Activated CD8-positive, alpha-beta T cell treated with anti-CD3 and anti-CD28 coated beads, Interleukin-2, amount 10 ng/mL, durations not matched to agents 7 days and 5 days (primary cell): ENCODE measurements around the gene UTRN. TPM values are rescaled to one million over a fixed set of nuclear protein-coding genes. Genes with fewer than 3 reads are reported as not detected.

Source experiments
- ATAC-seq: fragments of 150-1000 bp; cut with Tn5 transposase; one replicate; pipeline ENCODE4 v1.10.0; 2021; ENCODE audit warnings: moderate library complexity
- CTCF ChIA-PET: fragments of 350-600 bp; sonication (Branson Sonifier 250); formaldehyde crosslinking; loops from one replicate; lab custom pipeline; 2021; ENCODE audit warnings: antibody characterized with exemption; lab: Charles Lee
- POLR2A ChIA-PET: fragments of 350-600 bp; sonication (Branson Sonifier 250); formaldehyde crosslinking; loops from one replicate; lab custom pipeline; 2021; ENCODE audit warnings: antibody characterized with exemption; lab: Charles Lee
- DNase-seq: peaks from one replicate; pipeline ENCODE4 v3.0.0-alpha.2; 2020
- H3K27ac Mint-ChIP-seq: one replicate; pipeline ENCODE4 v1.8.0; 2021; ENCODE audit warnings: mild to moderate bottlenecking, mixed read lengths
- H3K27me3 Mint-ChIP-seq: one replicate; pipeline ENCODE4 v1.8.0; 2021; ENCODE audit warnings: low read depth, mixed read lengths
- H3K36me3 Mint-ChIP-seq: one replicate; pipeline ENCODE4 v1.8.0; 2021; ENCODE audit warnings: low read depth, mixed read lengths
- H3K4me1 Mint-ChIP-seq: one replicate; pipeline ENCODE4 v1.8.0; 2021; ENCODE audit warnings: low read depth, mixed read lengths
- H3K4me3 Mint-ChIP-seq: one replicate; pipeline ENCODE4 v1.8.0; 2021; ENCODE audit warnings: mild to moderate bottlenecking, mixed read lengths
- H3K9me3 Mint-ChIP-seq: one replicate; pipeline ENCODE4 v1.8.0; 2022; ENCODE audit warnings: mixed read lengths; ENCODE audit not compliant: insufficient read depth
- total RNA-seq, 2 experiments: library from RNA; stranded (reverse); gene quantifications; one replicate each; pipeline ENCODE4 v1.2.3, GENCODE V29; 2021

UTRN gene
- total RNA-seq, 2 experiments from 2014 or later, result 136 to 141 TPM

- no peak overlapping the region for H3K27ac Mint-ChIP-seq
Measured at GRCh38 chr6:144264270-144265060, 20.7 kb upstream of the UTRN start.

DNA sequence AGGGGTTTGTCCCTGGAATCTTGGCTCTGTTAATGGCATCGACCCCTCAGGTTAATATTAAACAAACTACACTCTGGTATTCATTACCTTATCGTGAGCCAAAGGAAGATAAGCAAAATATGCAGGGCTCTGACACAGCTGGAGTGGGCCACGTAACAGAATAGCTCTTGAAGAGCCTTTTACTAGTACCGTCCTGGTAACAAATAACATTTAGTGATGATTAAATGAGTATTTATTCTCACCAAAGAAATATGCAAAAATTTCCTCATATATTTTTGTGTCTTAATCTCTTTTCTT lies 20.1 kb upstream of the UTRN start:
- no peak for DNase-seq
- Mint-ChIP-seq H3K9me3 (no peaks in the 10 kb centered on the region), H3K36me3 (no peaks in the 10 kb centered on the region), H3K4me3 (no peak overlapping the region), H3K27me3 (no peaks in the 10 kb centered on the region), H3K4me1 (no peaks in the 10 kb centered on the region), H3K27ac (no peak overlapping the region)
- no peak for ATAC-seq
- CTCF ChIA-PET, result no interaction called here
- POLR2A ChIA-PET, result no interaction called here

More at GRCh38 chr6:144264270-144265060, 20.7 kb upstream of the UTRN start:
- POLR2A ChIA-PET, result no interaction called here
- CTCF ChIA-PET, result no interaction called here
- Mint-ChIP-seq H3K4me1 (no peaks in the 10 kb centered on the region), H3K9me3 (no peaks in the 10 kb centered on the region), H3K27me3 (no peaks in the 10 kb centered on the region), H3K4me3 (no peak overlapping the region), H3K36me3 (no peaks in the 10 kb centered on the region)
- no peak for ATAC-seq
- DNase-seq, result no peak

GRCh38 chr6:144265390-144265789 lies 19.7 kb upstream of the UTRN start:
- ATAC-seq, result no peak
- Mint-ChIP-seq H3K4me1 (no peaks in the 10 kb centered on the region), H3K9me3 (no peaks in the 10 kb centered on the region), H3K27me3 (no peaks in the 10 kb centered on the region), H3K4me3 (no peak overlapping the region), H3K36me3 (no peaks in the 10 kb centered on the region), H3K27ac (no peak overlapping the region)
- ChIA-PET CTCF (interaction anchor here (0.6 to 1.3 kb wide), 3 partner anchors 8 to 69 kb away, joined by 3 read pairs; no protein-coding TSS in a partner anchor), POLR2A (no interaction called here)
- DNase-seq, result no peak

GRCh38 chr6:144266091-144266649 lies 19.0 kb upstream of the UTRN start:
- ATAC-seq (no peak), DNase-seq (no peak)
- Mint-ChIP-seq H3K36me3 (no peaks in the 10 kb centered on the region), H3K27me3 (no peaks in the 10 kb centered on the region), H3K4me1 (no peaks in the 10 kb centered on the region), H3K9me3 (no peaks in the 10 kb centered on the region), H3K4me3 (no peak overlapping the region), H3K27ac (no peak overlapping the region)
- POLR2A ChIA-PET, result no interaction called here
- CTCF ChIA-PET, result interaction anchor here (0.6 to 1.3 kb wide), 3 partner anchors 9 to 69 kb away, joined by 3 read pairs; no protein-coding TSS in a partner anchor

- Mint-ChIP-seq H3K4me3 (no peak overlapping the region), H3K36me3 (no peaks in the 10 kb centered on the region), H3K27ac (no peak overlapping the region), H3K9me3 (no peaks in the 10 kb centered on the region), H3K4me1 (no peaks in the 10 kb centered on the region), H3K27me3 (no peaks in the 10 kb centered on the region)
- no peak for ATAC-seq
- DNase-seq, result no peak
- POLR2A ChIA-PET, result interaction anchor here (0.6 kb wide), 1 partner anchor 21 kb away, joined by 4 read pairs; no protein-coding TSS in a partner anchor
- CTCF ChIA-PET, result interaction anchor here (0.9 to 1.3 kb wide), 3 partner anchors 16 to 139 kb away, joined by 3 to 6 read pairs (median 3); no protein-coding TSS in a partner anchor
Measured at GRCh38 chr6:144268794-144269349, 16.3 kb upstream of the UTRN start.

GRCh38 chr6:144277174-144277573 lies 8.0 kb upstream of the UTRN start:
- H3K9me3 Mint-ChIP-seq, result no peaks in the 10 kb centered on the region
- no peak overlapping the region for H3K4me3 Mint-ChIP-seq
- DNase-seq, result no peak
- H3K36me3 Mint-ChIP-seq, result no peaks in the 10 kb centered on the region
- ChIA-PET POLR2A (no interaction called here), CTCF (interaction anchor here (1.3 kb wide), 1 partner anchor 14 kb away, joined by 3 read pairs; no protein-coding TSS in a partner anchor)
- H3K4me1 Mint-ChIP-seq, result peaks cover 4% of the 10 kb centered on the region
- ATAC-seq, result no peak
- peaks cover 5% of the 10 kb centered on the region for H3K27me3 Mint-ChIP-seq
- H3K27ac Mint-ChIP-seq, result no peak overlapping the region

DNA sequence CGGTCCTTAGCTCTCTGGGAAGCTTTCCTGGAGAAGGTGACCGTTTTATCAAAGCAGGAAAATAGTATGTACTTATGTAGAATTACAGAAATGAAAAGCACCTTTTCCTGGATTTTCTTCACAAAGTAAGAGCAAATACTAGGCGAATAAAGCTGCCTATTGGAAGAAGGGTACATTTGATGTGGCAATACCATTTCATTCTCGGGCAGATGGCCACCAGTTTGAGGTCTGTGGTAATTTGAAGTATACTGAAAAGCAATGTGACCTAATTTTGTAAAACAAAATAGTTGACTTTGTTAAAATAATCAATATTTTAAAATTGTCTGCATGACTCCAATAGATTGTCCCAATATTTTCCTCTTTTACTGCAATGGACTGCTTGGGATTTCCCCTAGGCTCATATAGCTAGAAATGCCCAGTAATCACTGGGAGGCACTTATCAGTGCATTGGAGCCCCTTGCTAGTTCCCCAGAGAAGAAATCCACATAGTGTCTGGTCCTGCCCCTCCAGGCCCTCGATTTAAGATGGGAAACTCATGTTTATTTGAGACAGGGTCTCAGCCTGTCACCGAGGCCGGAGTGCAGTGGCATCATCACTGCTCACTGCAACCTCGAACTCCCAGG lies 7.4 kb upstream of the UTRN start:
- POLR2A ChIA-PET, result no interaction called here
- H3K4me1 Mint-ChIP-seq, result peaks cover 4% of the 10 kb centered on the region
- no peaks in the 10 kb centered on the region for H3K36me3 Mint-ChIP-seq
- H3K27ac Mint-ChIP-seq, result no peak overlapping the region
- H3K27me3 Mint-ChIP-seq, result peaks cover 5% of the 10 kb centered on the region
- ATAC-seq (no peak), DNase-seq (no peak)
- CTCF ChIA-PET, result no interaction called here
- no peaks in the 10 kb centered on the region for H3K9me3 Mint-ChIP-seq
- no peak overlapping the region for H3K4me3 Mint-ChIP-seq

GRCh38 chr6:144278659-144279314 lies 6.3 kb upstream of the UTRN start:
- DNase-seq (no peak), ATAC-seq (no peak)
- Mint-ChIP-seq H3K27ac (no peak overlapping the region), H3K9me3 (no peaks in the 10 kb centered on the region), H3K27me3 (peaks cover 5% of the 10 kb centered on the region), H3K4me3 (no peak overlapping the region), H3K4me1 (peaks cover 6% of the 10 kb centered on the region), H3K36me3 (no peaks in the 10 kb centered on the region)
- POLR2A ChIA-PET, result no interaction called here
- CTCF ChIA-PET, result no interaction called here

GRCh38 chr6:144279484-144280150 lies 5.5 kb upstream of the UTRN start:
- ChIA-PET POLR2A (no interaction called here), CTCF (no interaction called here)
- ATAC-seq (no peak), DNase-seq (no peak)
- Mint-ChIP-seq H3K4me3 (no peak overlapping the region), H3K4me1 (peaks cover 13% of the 10 kb centered on the region), H3K27ac (no peak overlapping the region), H3K27me3 (peaks cover 5% of the 10 kb centered on the region), H3K9me3 (no peaks in the 10 kb centered on the region), H3K36me3 (no peaks in the 10 kb centered on the region)

GRCh38 chr6:144283646-144284477 lies 1.3 kb upstream of the UTRN start:
- CTCF ChIA-PET, result interaction anchor here (0.7 to 1.0 kb wide), 2 partner anchors 18 to 196 kb away, joined by 3 read pairs; no protein-coding TSS in a partner anchor

More at GRCh38 chr6:144283646-144284477, 1.3 kb upstream of the UTRN start:
- Mint-ChIP-seq H3K27me3 (peaks cover 15% of the 10 kb centered on the region), H3K36me3 (no peaks in the 10 kb centered on the region), H3K4me3 (peak overlapping the region; percentile 90), H3K9me3 (no peaks in the 10 kb centered on the region), H3K4me1 (peaks cover 20% of the 10 kb centered on the region), H3K27ac (peak overlapping the region; percentile 10)
- DNase-seq (no peak), ATAC-seq (no peak)
- POLR2A ChIA-PET, result no interaction called here
